MM.1S (cell line): ENCODE results near the gene PRF1.

Experiments
- EZH2 ChIP-seq: fragments of 300-600 bp; sonication (generic); optimal IDR thresholded peaks from 2 replicates; pipeline ENCODE3; 2017; ENCODE audit warnings: low read depth, mild to moderate bottlenecking, antibody characterized with exemption, low read length, mixed read lengths
- EZH2phosphoT487 ChIP-seq: fragments of 300-600 bp; sonication (generic); IDR thresholded peaks from 2 replicates; pipeline ENCODE4 v1.6.1; 2018; ENCODE audit warnings: antibody characterized with exemption, low read length
- TF ChIP-seq, protein P1 (sequence below): fragments of 300-600 bp; sonication (generic); IDR thresholded peaks from 2 replicates; pipeline ENCODE4 v1.5.1; 2016; ENCODE audit warnings: antibody characterized with exemption, low read length, mixed read lengths

DNA sequence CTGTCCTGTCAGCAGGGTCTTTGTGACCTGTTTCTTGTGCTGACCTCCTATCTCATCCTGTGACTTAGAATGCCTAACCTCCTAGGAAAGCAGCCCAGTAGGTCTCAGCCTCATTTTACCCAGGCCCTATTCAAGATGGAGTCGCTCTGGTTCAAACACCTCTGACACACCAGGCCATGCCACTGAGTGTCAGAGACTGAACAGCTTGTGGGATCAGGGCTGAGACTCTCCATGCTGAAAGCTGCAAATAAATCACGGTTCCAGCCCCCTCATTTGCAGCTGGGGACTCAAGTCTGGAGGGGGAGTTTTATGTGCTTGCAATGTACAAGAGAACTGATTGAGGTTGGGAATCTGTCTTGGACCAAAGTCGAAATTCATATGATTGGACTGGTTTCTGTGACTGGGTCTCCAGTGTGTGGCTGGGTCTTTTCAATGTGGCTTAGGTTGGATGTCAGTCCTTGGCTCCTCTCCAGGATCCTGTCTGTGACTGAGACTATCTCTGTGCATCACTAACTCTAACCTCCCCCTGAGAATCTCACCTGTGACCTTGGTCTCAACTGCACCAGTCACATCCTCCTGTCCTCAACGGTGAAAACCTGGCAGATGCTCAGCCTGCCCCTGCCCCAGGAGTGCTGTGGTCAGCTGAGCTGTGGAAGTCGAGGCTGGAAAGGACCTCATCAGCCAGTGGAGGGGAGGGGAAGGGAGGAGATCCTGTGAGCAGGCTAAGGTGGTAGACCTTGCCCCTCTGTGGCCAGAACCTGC, 11.7 kb downstream of the PRF1 start:
- TF ChIP-seq, protein P1, sequence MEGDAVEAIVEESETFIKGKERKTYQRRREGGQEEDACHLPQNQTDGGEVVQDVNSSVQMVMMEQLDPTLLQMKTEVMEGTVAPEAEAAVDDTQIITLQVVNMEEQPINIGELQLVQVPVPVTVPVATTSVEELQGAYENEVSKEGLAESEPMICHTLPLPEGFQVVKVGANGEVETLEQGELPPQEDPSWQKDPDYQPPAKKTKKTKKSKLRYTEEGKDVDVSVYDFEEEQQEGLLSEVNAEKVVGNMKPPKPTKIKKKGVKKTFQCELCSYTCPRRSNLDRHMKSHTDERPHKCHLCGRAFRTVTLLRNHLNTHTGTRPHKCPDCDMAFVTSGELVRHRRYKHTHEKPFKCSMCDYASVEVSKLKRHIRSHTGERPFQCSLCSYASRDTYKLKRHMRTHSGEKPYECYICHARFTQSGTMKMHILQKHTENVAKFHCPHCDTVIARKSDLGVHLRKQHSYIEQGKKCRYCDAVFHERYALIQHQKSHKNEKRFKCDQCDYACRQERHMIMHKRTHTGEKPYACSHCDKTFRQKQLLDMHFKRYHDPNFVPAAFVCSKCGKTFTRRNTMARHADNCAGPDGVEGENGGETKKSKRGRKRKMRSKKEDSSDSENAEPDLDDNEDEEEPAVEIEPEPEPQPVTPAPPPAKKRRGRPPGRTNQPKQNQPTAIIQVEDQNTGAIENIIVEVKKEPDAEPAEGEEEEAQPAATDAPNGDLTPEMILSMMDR = no peak
- TF ChIP-seq EZH2phosphoT487 (no peak), EZH2 (no peak)
